Keratinocyte (primary cell): ENCODE measurements around the gene ANAPC2. TPM values are rescaled to one million over a fixed set of nuclear protein-coding genes. Genes with fewer than 3 reads are reported as not detected.

Experiments
- DNase-seq: peaks from one replicate; pipeline ENCODE4 v3.0.0-alpha.2; 2011; ENCODE audit warnings: low read depth, missing footprints, low spot score
- FAIRE-seq: peaks from 2 replicates; lab custom pipeline; 2011; peaks lifted over from hg19 to GRCh38; lab: Jason Lieb, UNC
- H2AFZ ChIP-seq: 2 replicates; pipeline ENCODE4 v1.6.0; 2012; ENCODE audit warnings: low read length, control low read depth, inconsistent platforms; ENCODE audit not compliant: control insufficient read depth
- H3K27ac ChIP-seq: 2 replicates; pipeline ENCODE4 v1.5.1; 2011; ENCODE audit warnings: low read length; ENCODE audit not compliant: control insufficient read depth, insufficient read depth
- H3K27me3 ChIP-seq: 3 replicates; pipeline ENCODE4 v1.6.0; 2011; ENCODE audit warnings: low read length; ENCODE audit not compliant: control insufficient read depth, insufficient read depth; ENCODE audit errors: extremely low read depth
- H3K36me3 ChIP-seq, 2 experiments: 2 replicates in 1 of 2; 3 replicates in 1 of 2; pipeline ENCODE4 v1.5.1; 2011; ENCODE audit warnings: low read length in 2 of 2, mild to moderate bottlenecking in 1 of 2; ENCODE audit not compliant: control insufficient read depth in 2 of 2, insufficient read depth in 2 of 2; ENCODE audit errors: extremely low read depth in 1 of 2
- H3K4me1 ChIP-seq: 3 replicates; pipeline ENCODE4 v1.5.1; 2011; ENCODE audit warnings: low read length; ENCODE audit not compliant: control insufficient read depth, insufficient read depth; ENCODE audit errors: extremely low read depth
- H3K4me2 ChIP-seq: 3 replicates; pipeline ENCODE4 v1.6.0; 2011; ENCODE audit warnings: low read depth, low read length; ENCODE audit not compliant: control insufficient read depth, insufficient read depth; ENCODE audit errors: extremely low read depth
- H3K4me3 ChIP-seq, 3 experiments: fragments of 200-600 bp in 1 of 3; sonication (generic) in 1 of 3; 2 replicates in 2 of 3; 3 replicates in 1 of 3; pipeline ENCODE4 v1.5.1; 2011 to 2016; ENCODE audit warnings: low read length in 3 of 3, mild to moderate bottlenecking in 3 of 3, control low read depth in 2 of 3, inconsistent platforms in 1 of 3, low read depth in 1 of 3, mixed read lengths in 1 of 3, mixed run types in 1 of 3, moderate library complexity in 1 of 3; ENCODE audit not compliant: control insufficient read depth in 2 of 3, insufficient read depth in 2 of 3; ENCODE audit errors: extremely low read depth in 1 of 3
- H3K79me2 ChIP-seq: 2 replicates; pipeline ENCODE4 v1.6.0; 2012; ENCODE audit warnings: low read length; ENCODE audit not compliant: control insufficient read depth, insufficient read depth
- H3K9ac ChIP-seq: 3 replicates; pipeline ENCODE4 v1.6.0; 2011; ENCODE audit warnings: low read length; ENCODE audit not compliant: control insufficient read depth, insufficient read depth; ENCODE audit errors: extremely low read depth
- H3K9me1 ChIP-seq: 3 replicates; pipeline ENCODE4 v1.6.0; 2011; ENCODE audit warnings: low read length; ENCODE audit not compliant: control insufficient read depth, insufficient read depth; ENCODE audit errors: extremely low read depth
- H3K9me3 ChIP-seq: 2 replicates; pipeline ENCODE4 v1.5.1; 2012; ENCODE audit warnings: low read depth, low read length; ENCODE audit not compliant: control insufficient read depth
- H4K20me1 ChIP-seq: 3 replicates; pipeline ENCODE4 v1.6.0; 2011; ENCODE audit warnings: low read length; ENCODE audit not compliant: control insufficient read depth, insufficient read depth; ENCODE audit errors: extremely low read depth
- CTCF ChIP-seq, 3 experiments: IDR thresholded peaks in 1 of 3; conservative IDR thresholded peaks in 1 of 3; optimal IDR thresholded peaks in 1 of 3; 2 replicates in 2 of 3; 3 replicates in 1 of 3; pipeline versions ENCODE3 to v1.5.1; 2011; ENCODE audit warnings: low read length in 3 of 3, mild to moderate bottlenecking in 3 of 3, moderate library complexity in 2 of 3, control low read depth in 1 of 3, inconsistent platforms in 1 of 3; ENCODE audit not compliant: insufficient read depth in 2 of 3; ENCODE audit errors: extremely low read depth in 1 of 3
- EZH2 ChIP-seq: IDR thresholded peaks from one replicate; pipeline ENCODE4 v1.6.1; 2012; ENCODE audit warnings: inconsistent platforms, mild to moderate bottlenecking, low read length, moderate library complexity
- dilution Hi-C: fragments of 300-500 bp; cut with MboI; formaldehyde crosslinking; loops from one replicate; pipeline ENCODE4 v1.7.0; 2020; ENCODE audit warnings: low sequenced_read_pairs; ENCODE audit not compliant: extremely low pct_ligation_motif_present
- polyA plus RNA-seq, 5 experiments: library from polyadenylated mRNA; depleted of rRNA in 3 of 5; stranded (reverse) in 3 of 5; stranded (forward) in 1 of 5; unstranded in 1 of 5; fragments of >200 nt; gene quantifications; 1 replicate in 1 of 5; 2 replicates in 3 of 5; 3 replicates in 1 of 5; pipeline versions ENCODE4 v1.2.1 to v1.2.3, GENCODE V29; 2011 to 2012; ENCODE audit warnings: missing spikeins in 2 of 5, low read depth in 1 of 5, low replicate concordance in 1 of 5

The ANAPC2 gene
- polyA plus RNA-seq, 1 donor (not counting 4 experiments of a cell fraction or from before 2014, with no cell fraction given): 11.9 TPM

GRCh38 chr9:137157618-137158415 lies 30.5 kb downstream of the ANAPC2 start:
- TF ChIP-seq CTCF (optimal IDR thresholded peaks at IDR 0.05 in 1 of 3, IDR thresholded peaks at IDR 0.05 in 1 of 3, conservative IDR thresholded peaks at IDR 0.05 in 1 of 3; ENCODE audit: extremely low read depth in 1 of 3, insufficient read depth in 2 of 3, low read length in 3 of 3) (no peak), EZH2 (no peak)
- Histone ChIP-seq H3K27me3 (peaks cover 61% of the 10 kb centered on the region), H4K20me1 (no peaks in the 10 kb centered on the region), H3K4me2 (no peak overlapping the region), H3K4me3 (no peak overlapping the region), H2AFZ (no peak overlapping the region), H3K79me2 (no peaks in the 10 kb centered on the region), H3K36me3 (no peaks in the 10 kb centered on the region), H3K9ac (no peak overlapping the region), H3K9me1 (no peaks in the 10 kb centered on the region), H3K27ac (no peak overlapping the region), H3K9me3 (no peaks in the 10 kb centered on the region), H3K4me1 (peaks cover 4% of the 10 kb centered on the region)
- DNase-seq (no peak), FAIRE-seq (no peak)
- dilution Hi-C loops: no loop called here

GRCh38 chr9:137156567-137157375 lies 31.6 kb downstream of the ANAPC2 start:
- no peaks in the 10 kb centered on the region for H3K9me1 ChIP-seq
- no peak for FAIRE-seq
- peaks cover 52% of the 10 kb centered on the region for H3K27me3 ChIP-seq
- H3K9me3 ChIP-seq: no peaks in the 10 kb centered on the region
- no peaks in the 10 kb centered on the region for H3K36me3 ChIP-seq
- peak overlapping the region; percentile 80 for H2AFZ ChIP-seq
- DNase-seq: peak; percentile 33
- dilution Hi-C loops: no loop called here
- H3K4me2 ChIP-seq: peak overlapping the region; percentile 76
- TF ChIP-seq CTCF (optimal IDR thresholded peaks at IDR 0.05 in 1 of 3, IDR thresholded peaks at IDR 0.05 in 1 of 3, conservative IDR thresholded peaks at IDR 0.05 in 1 of 3; ENCODE audit: extremely low read depth in 1 of 3, insufficient read depth in 2 of 3, low read length in 3 of 3) (no peak), EZH2 (no peak)
- H3K79me2 ChIP-seq: no peaks in the 10 kb centered on the region
- peak overlapping the region in 1 of 3 experiments; percentile 40 for H3K4me3 ChIP-seq
- no peak overlapping the region for H3K27ac ChIP-seq
- H3K9ac ChIP-seq: peak overlapping the region; percentile 15
- H3K4me1 ChIP-seq: peaks cover 4% of the 10 kb centered on the region
- H4K20me1 ChIP-seq: no peaks in the 10 kb centered on the region
